ENCODE results near the gene EIF4G3.

DNA sequence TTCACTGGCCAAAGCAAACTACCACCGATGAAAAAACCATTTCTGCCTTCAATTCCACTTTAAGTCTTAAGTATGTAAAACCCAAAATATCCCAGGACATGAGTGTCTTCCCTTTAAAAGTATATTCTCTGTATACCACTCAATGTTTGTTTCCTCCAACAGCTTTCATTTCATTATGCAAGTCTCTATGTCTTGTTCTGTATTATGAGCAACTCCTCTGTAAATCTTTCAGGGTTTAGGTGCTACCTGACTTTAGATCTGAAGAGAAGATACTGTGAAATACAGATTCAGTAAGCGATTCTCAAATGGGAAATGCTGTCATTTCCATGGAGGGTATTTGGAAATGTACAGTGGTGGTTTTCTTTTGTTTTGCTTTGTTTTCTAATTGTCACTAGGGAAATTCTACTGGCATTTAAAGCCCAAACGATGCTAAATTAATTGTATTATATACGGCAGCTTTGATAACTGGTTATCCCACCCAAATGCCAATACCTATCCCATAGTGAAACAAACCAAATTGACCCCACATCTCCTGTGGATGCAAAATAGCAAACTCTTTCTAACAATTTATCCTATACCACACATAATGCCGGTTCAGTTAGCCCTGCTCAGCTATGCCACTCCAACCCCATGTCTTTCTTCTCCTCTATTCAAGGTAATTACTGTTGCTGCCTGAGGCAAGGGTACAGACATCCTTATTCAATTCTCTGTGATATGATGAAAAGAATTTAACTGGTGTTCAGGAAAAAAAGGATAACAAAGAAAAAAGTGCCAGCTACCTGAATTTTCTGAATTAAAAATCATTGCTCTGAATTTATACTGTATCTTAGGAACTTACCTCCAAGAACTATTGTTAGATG lies 182.8 kb downstream of the EIF4G3 start:
- TF ChIP-seq, protein P1, sequence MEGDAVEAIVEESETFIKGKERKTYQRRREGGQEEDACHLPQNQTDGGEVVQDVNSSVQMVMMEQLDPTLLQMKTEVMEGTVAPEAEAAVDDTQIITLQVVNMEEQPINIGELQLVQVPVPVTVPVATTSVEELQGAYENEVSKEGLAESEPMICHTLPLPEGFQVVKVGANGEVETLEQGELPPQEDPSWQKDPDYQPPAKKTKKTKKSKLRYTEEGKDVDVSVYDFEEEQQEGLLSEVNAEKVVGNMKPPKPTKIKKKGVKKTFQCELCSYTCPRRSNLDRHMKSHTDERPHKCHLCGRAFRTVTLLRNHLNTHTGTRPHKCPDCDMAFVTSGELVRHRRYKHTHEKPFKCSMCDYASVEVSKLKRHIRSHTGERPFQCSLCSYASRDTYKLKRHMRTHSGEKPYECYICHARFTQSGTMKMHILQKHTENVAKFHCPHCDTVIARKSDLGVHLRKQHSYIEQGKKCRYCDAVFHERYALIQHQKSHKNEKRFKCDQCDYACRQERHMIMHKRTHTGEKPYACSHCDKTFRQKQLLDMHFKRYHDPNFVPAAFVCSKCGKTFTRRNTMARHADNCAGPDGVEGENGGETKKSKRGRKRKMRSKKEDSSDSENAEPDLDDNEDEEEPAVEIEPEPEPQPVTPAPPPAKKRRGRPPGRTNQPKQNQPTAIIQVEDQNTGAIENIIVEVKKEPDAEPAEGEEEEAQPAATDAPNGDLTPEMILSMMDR (conservative IDR thresholded peaks at IDR 0.05 in 1 of 2, IDR thresholded peaks at IDR 0.05 in 1 of 2; ENCODE audit: extremely low read depth in 1 of 2, insufficient read depth in 1 of 2, low read depth in 1 of 2, low read length in 2 of 2): no peak
- TF ChIP-seq EZH2 (IDR thresholded peaks at IDR 0.05; ENCODE audit: borderline replicate concordance, low read length): no peak
